H1 (cell line): Measurements from ENCODE around the gene UROC1. TPM values are rescaled to one million over a fixed set of nuclear protein-coding genes. Genes with fewer than 3 reads are reported as not detected.

Experiments
- CTCF ChIA-PET: fragments of 300-600 bp; sonication (Branson Sonifier 250); formaldehyde crosslinking; loops from one replicate; lab custom pipeline; 2021; ENCODE audit not compliant: partially characterized antibody; lab: Charles Lee
- POLR2A ChIA-PET: fragments of 300-600 bp; sonication (Branson Sonifier 250); formaldehyde crosslinking; loops from one replicate; lab custom pipeline; 2021; ENCODE audit warnings: inconsistent platforms; ENCODE audit not compliant: partially characterized antibody; lab: Charles Lee
- DNase-seq, 2 experiments: peaks; one replicate each; pipeline versions ENCODE4 v3.0.0 to v3.0.0-alpha.2; 2010 to 2022; ENCODE audit warnings: low spot score in 2 of 2, low read depth in 1 of 2, mixed read lengths in 1 of 2
- FAIRE-seq: peaks from 2 replicates; lab custom pipeline; 2011; peaks lifted over from hg19 to GRCh38; lab: Jason Lieb, UNC
- H2AFZ ChIP-seq: 2 replicates; pipeline ENCODE4 v1.8.1; 2012; ENCODE audit warnings: low read length, inconsistent platforms
- H2AK5ac ChIP-seq: 2 replicates; pipeline ENCODE4 v1.6.1; 2013; ENCODE audit warnings: low read depth, low read length
- H2BK120ac ChIP-seq: replicated peaks from 2 replicates; pipeline ENCODE3; 2013; ENCODE audit warnings: low read depth, low read length, inconsistent platforms
- H2BK12ac ChIP-seq: 2 replicates; pipeline ENCODE4 v1.6.1; 2013; ENCODE audit warnings: low read depth, low read length
- H2BK15ac ChIP-seq: 2 replicates; pipeline ENCODE4 v1.6.1; 2013; ENCODE audit warnings: low read length
- H2BK20ac ChIP-seq: 2 replicates; pipeline ENCODE4 v1.6.1; 2013; ENCODE audit warnings: low read length
- H2BK5ac ChIP-seq: 2 replicates; pipeline ENCODE4 v1.6.1; 2013; ENCODE audit warnings: low read depth, low read length
- H3K14ac ChIP-seq: 2 replicates; pipeline ENCODE4 v1.6.1; 2013; ENCODE audit warnings: inconsistent platforms; ENCODE audit not compliant: insufficient read length
- H3K18ac ChIP-seq: 2 replicates; pipeline ENCODE4 v1.6.1; 2013; ENCODE audit warnings: low read length; ENCODE audit errors: extremely low read depth
- H3K23ac ChIP-seq: 2 replicates; pipeline ENCODE4 v1.6.1; 2013; ENCODE audit warnings: inconsistent platforms; ENCODE audit not compliant: insufficient read length
- H3K23me2 ChIP-seq: 2 replicates; pipeline ENCODE4 v1.6.1; 2013; ENCODE audit warnings: low read depth, low read length
- H3K27ac ChIP-seq: 2 replicates; pipeline ENCODE4 v1.6.1; 2011; ENCODE audit warnings: low read depth, low read length, inconsistent platforms
- H3K27me3 ChIP-seq, 4 experiments: replicated peaks in 1 of 4; 1 replicate in 1 of 4; 2 replicates in 3 of 4; pipeline versions ENCODE4 v1.6.1 to v1.8.1; 2011 to 2013; ENCODE audit warnings: low read length in 3 of 4, mild to moderate bottlenecking in 3 of 4, inconsistent platforms in 2 of 4, mixed read lengths in 2 of 4, moderate library complexity in 1 of 4; ENCODE audit not compliant: control insufficient read depth in 3 of 4, insufficient read depth in 3 of 4; ENCODE audit errors: extremely low read depth in 1 of 4
- H3K36me3 ChIP-seq, 4 experiments: 2 replicates each; pipeline versions ENCODE4 v1.6.1 to v1.8.1; 2011 to 2013; ENCODE audit warnings: mild to moderate bottlenecking in 4 of 4, low read length in 3 of 4, moderate library complexity in 2 of 4, control low read depth in 1 of 4, inconsistent platforms in 1 of 4; ENCODE audit not compliant: insufficient read depth in 4 of 4, control insufficient read depth in 2 of 4
- H3K4ac ChIP-seq: replicated peaks from 2 replicates; pipeline ENCODE3; 2013; ENCODE audit warnings: low read length, low read depth, mixed read lengths, inconsistent platforms; ENCODE audit not compliant: insufficient read length
- H3K4me1 ChIP-seq, 4 experiments: replicated peaks in 1 of 4; 1 replicate in 1 of 4; 2 replicates in 3 of 4; pipeline versions ENCODE4 v1.6.1 to v1.8.1; 2011 to 2013; ENCODE audit warnings: low read length in 3 of 4, inconsistent platforms in 2 of 4, mixed read lengths in 1 of 4; ENCODE audit not compliant: insufficient read depth in 4 of 4, control insufficient read depth in 3 of 4
- H3K4me2 ChIP-seq, 2 experiments: 2 replicates each; pipeline versions ENCODE4 v1.6.1 to v1.8.1; 2011 to 2013; ENCODE audit warnings: low read depth in 2 of 2, low read length in 2 of 2, control low read depth in 1 of 2, inconsistent platforms in 1 of 2, mild to moderate bottlenecking in 1 of 2; ENCODE audit not compliant: insufficient read depth in 1 of 2
- H3K4me3 ChIP-seq, 4 experiments: fragments of 200-600, 300-600 bp in 1 of 4; sonication (generic), shearing (Covaris generic), sonication (Bioruptor Twin) in 1 of 4; 2 replicates each; pipeline versions ENCODE4 v1.5.1 to v1.8.1; 2011 to 2016; ENCODE audit warnings: low read length in 4 of 4, low read depth in 3 of 4, control low read depth in 2 of 4, inconsistent platforms in 2 of 4, mild to moderate bottlenecking in 2 of 4, mixed read lengths in 1 of 4, moderate library complexity in 1 of 4; ENCODE audit not compliant: insufficient read depth in 2 of 4; ENCODE audit errors: extremely low read depth in 1 of 4
- H3K56ac ChIP-seq: replicated peaks from 2 replicates; pipeline ENCODE3; 2013; ENCODE audit warnings: low read depth, mild to moderate bottlenecking, mixed read lengths, low read length, inconsistent platforms; ENCODE audit not compliant: insufficient read length
- H3K79me1 ChIP-seq: 2 replicates; pipeline ENCODE4 v1.6.1; 2013; ENCODE audit warnings: low read depth, low read length, control low read depth
- H3K79me2 ChIP-seq, 2 experiments: 2 replicates each; pipeline versions ENCODE4 v1.6.1 to v1.8.1; 2012 to 2013; ENCODE audit warnings: low read length in 2 of 2, mild to moderate bottlenecking in 2 of 2, inconsistent platforms in 1 of 2; ENCODE audit not compliant: insufficient read depth in 2 of 2, control insufficient read depth in 1 of 2
- H3K9ac ChIP-seq, 4 experiments: replicated peaks in 1 of 4; 1 replicate in 1 of 4; 2 replicates in 3 of 4; pipeline versions ENCODE4 v1.6.1 to v1.8.1; 2011 to 2013; ENCODE audit warnings: low read depth in 3 of 4, low read length in 3 of 4, control low read depth in 2 of 4, mild to moderate bottlenecking in 2 of 4, moderate library complexity in 2 of 4, inconsistent platforms in 1 of 4; ENCODE audit errors: extremely low read depth in 1 of 4
- H3K9me3 ChIP-seq, 2 experiments: 2 replicates each; pipeline versions ENCODE4 v1.6.1 to v1.8.1; 2012 to 2013; ENCODE audit warnings: mild to moderate bottlenecking in 2 of 2, moderate library complexity in 2 of 2, control low read depth in 1 of 2, inconsistent platforms in 1 of 2, low read depth in 1 of 2, low read length in 1 of 2, mixed read lengths in 1 of 2; ENCODE audit not compliant: insufficient read depth in 2 of 2
- H4K20me1 ChIP-seq, 2 experiments: replicated peaks in 1 of 2; 2 replicates each; pipeline versions ENCODE3 to v1.8.1; 2011 to 2013; ENCODE audit warnings: inconsistent platforms in 2 of 2, low read length in 2 of 2, mild to moderate bottlenecking in 1 of 2; ENCODE audit not compliant: insufficient read depth in 2 of 2, control insufficient read depth in 1 of 2
- H4K5ac ChIP-seq: 2 replicates; pipeline ENCODE4 v1.6.1; 2013; ENCODE audit warnings: low read length, low read depth, mixed read lengths, inconsistent platforms; ENCODE audit not compliant: insufficient read length
- H4K8ac ChIP-seq: 2 replicates; pipeline ENCODE4 v1.8.0; 2013; ENCODE audit warnings: mild to moderate bottlenecking, moderate library complexity, low read length, inconsistent platforms; ENCODE audit not compliant: insufficient read depth; ENCODE audit errors: extremely low read depth
- H4K91ac ChIP-seq: replicated peaks from 2 replicates; pipeline ENCODE3; 2013; ENCODE audit warnings: low read length, mixed read lengths, inconsistent platforms; ENCODE audit not compliant: insufficient read length
- NANOG ChIP-seq: IDR thresholded peaks from 2 replicates; pipeline ENCODE4 v1.6.1; 2011; ENCODE audit warnings: low read length, low read depth, mild to moderate bottlenecking, inconsistent platforms; ENCODE audit not compliant: insufficient read depth, poor library complexity, severe bottlenecking
- WGBS, 2 experiments: shearing (Covaris generic) in 1 of 2; methylation state at CpG; one replicate each; pipeline versions ENCODE4 v1.1.6 to v1.1.7; 2013 to 2015; ENCODE audit warnings: low lambda C conversion rate in 2 of 2, mixed read lengths in 2 of 2, inconsistent platforms in 1 of 2, low coverage in 1 of 2, missing lambda C conversion rate in 1 of 2; ENCODE audit not compliant: insufficient replicate concordance in 2 of 2, insufficient coverage in 1 of 2, insufficient read length in 1 of 2; ENCODE audit errors: extremely low coverage in 1 of 2, missing lambda C conversion rate in 1 of 2; 5-methylcytosine and 5-hydroxymethylcytosine counted together
- polyA plus RNA-seq, 7 experiments: library from polyadenylated mRNA; depleted of rRNA in 3 of 7; stranded (reverse) in 5 of 7; unstranded in 2 of 7; fragments of >200 nt in 5 of 7; fragments of 200-250 nt in 2 of 7; gene quantifications; 1 replicate in 5 of 7; 2 replicates in 1 of 7; 4 replicates in 1 of 7; pipeline versions ENCODE4 v1.2.1 to v1.2.3, GENCODE V29; 2011 to 2013; ENCODE audit warnings: missing spikeins in 2 of 7, mixed read lengths in 2 of 7
- total RNA-seq: library from RNA; stranded (reverse); fragmentation: NEBNext Ultra II Directional; extraction: Animal tissue kit (Norgen Biotek cat#: 25700); gene quantifications from 2 replicates; pipeline ENCODE4 v1.2.1, GENCODE V29; 2021

Gene UROC1
- total and polyA plus RNA-seq, 2 of the 8 experiments (the other 6 are each of a cell fraction or from before 2014, with no cell fraction given) = 0.03 TPM; not detected in 1

DNA sequence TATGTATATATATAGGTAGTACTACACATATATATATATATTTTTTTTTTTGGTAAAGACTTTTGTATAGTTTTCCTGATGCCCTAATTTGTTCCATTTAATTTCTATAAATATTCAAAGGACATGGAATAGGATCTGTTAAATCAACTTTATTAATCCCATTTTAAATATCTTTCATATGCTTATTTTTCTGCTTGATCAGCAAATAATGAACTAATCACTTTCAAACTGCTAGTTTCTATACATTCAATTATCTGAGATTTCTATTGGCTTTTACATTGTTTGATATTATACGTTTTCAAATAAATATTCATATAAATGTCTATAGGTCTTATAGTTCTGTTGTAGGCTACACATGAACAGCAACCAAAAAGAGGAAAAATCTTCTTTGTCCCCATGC lies 63.5 kb downstream of the UROC1 start:
- H3K27me3 ChIP-seq = no peaks in the 10 kb centered on the region
- H3K14ac ChIP-seq = no peak overlapping the region
- H2AFZ ChIP-seq = no peak overlapping the region
- no peak overlapping the region for H3K4me3 ChIP-seq
- DNase-seq = no peak
- no peak overlapping the region for H4K91ac ChIP-seq
- no peak overlapping the region for H2BK12ac ChIP-seq
- WGBS, 2 experiments = 77% methylated on average over 1 of the region's 1 CpG; no CpG with 5 or more reads in 1 of the 2 experiments
- H2BK120ac ChIP-seq = no peak overlapping the region
- H3K4ac ChIP-seq = no peak overlapping the region
- H3K4me2 ChIP-seq = no peak overlapping the region
- H2AK5ac ChIP-seq = no peak overlapping the region
- H3K4me1 ChIP-seq = no peaks in the 10 kb centered on the region; a peak in 1 of 7 replicates
- peaks cover 0 to 11% of the 10 kb centered on the region in 2 experiments for H4K20me1 ChIP-seq
- H3K36me3 ChIP-seq = peaks cover 2 to 34% (median 10%) of the 10 kb centered on the region in 4 experiments; a peak in 7 of 8 replicates
- H3K79me1 ChIP-seq = peaks cover 6% of the 10 kb centered on the region; the same call in 1 of the 2 replicates
- no peaks in the 10 kb centered on the region for H3K23me2 ChIP-seq
- no peaks in the 10 kb centered on the region; a peak in 2 of 4 replicates for H3K79me2 ChIP-seq
- no peak overlapping the region for H4K8ac ChIP-seq
- no peak overlapping the region for H2BK5ac ChIP-seq
- H3K9ac ChIP-seq = no peak overlapping the region
- ChIA-PET POLR2A (interaction anchor here (1.6 kb wide), 2 partner anchors 12 to 17 kb away, joined by 3 to 8 read pairs; no protein-coding TSS in a partner anchor), CTCF (no interaction called here)
- no peak for FAIRE-seq
- no peaks in the 10 kb centered on the region for H3K9me3 ChIP-seq
- H3K56ac ChIP-seq = no peak overlapping the region
- no peak overlapping the region for H3K27ac ChIP-seq
- no peak overlapping the region for H3K23ac ChIP-seq
- no peak overlapping the region for H2BK20ac ChIP-seq
- H2BK15ac ChIP-seq = no peak overlapping the region
- H4K5ac ChIP-seq = no peak overlapping the region
- no peak overlapping the region for H3K18ac ChIP-seq
- TF ChIP-seq NANOG = no peak
